KBM-7 (cell line): Measurements from ENCODE around the gene RCCD1.
A peak's percentile ranks its signal among the peaks of the same experiment; 100 is the strongest.

ENCODE experiments used
- DNase-seq: peaks from one replicate; pipeline ENCODE4 v3.0.0-alpha.2; 2015
- in situ Hi-C: fragments of 300-500 bp; cut with MboI; formaldehyde crosslinking; loops from 2 replicates; pipeline ENCODE4 v1.14.3; 2020; ENCODE audit warnings: low sequenced_read_pairs, low pct_unique_long_range_greater_than_20kb, mixed read lengths

The RCCD1 gene

DNA sequence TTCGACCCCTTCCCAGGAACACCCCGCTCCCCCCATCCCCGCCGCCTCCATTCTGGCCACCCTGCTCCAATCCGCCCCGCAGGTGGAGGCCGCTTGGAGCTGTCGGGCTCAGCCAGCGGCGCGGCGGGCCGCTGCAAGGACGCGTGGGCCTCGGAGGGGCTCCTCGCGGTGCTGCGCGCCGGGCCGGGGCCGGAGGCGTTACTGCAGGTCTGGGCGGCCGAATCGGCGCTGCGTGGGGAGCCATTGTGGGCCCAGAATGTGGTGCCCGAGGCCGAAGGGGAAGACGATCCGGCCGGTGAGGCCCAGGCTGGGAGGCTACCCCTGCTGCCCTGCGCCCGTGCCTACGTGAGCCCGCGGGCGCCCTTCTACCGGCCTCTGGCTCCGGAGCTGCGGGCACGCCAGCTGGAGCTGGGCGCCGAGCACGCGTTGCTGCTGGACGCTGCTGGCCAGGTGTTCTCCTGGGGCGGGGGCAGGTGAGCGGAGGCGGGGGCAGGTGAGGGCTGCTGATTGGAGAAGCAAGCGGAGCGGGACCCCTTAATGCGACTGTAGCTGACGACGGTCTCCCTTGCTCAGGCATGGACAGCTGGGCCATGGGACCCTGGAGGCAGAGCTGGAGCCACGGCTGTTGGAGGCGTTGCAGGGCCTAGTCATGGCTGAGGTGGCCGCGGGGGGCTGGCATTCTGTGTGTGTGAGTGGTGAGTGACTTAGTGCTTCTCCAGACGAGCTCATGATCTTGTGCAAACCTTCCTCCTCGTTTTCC is 2.5 kb downstream of the RCCD1 start:
- in situ Hi-C loops, result no loop called here
- DNase-seq, result no peak

GRCh38 chr15:90957791-90958190 is 3.1 kb downstream of the RCCD1 start:
- in situ Hi-C loops, result no loop called here
- no peak for DNase-seq

- in situ Hi-C loops, result no loop called here
- DNase-seq, result no peak
Measured at GRCh38 chr15:90959028-90959595, 4.4 kb downstream of the RCCD1 start.

GRCh38 chr15:90959894-90960293 is 5.2 kb downstream of the RCCD1 start:
- in situ Hi-C loops, result no loop called here
- DNase-seq, result no peak

- in situ Hi-C loops, result no loop called here
- no peak for DNase-seq
Measured at GRCh38 chr15:90960298-90961091, 5.8 kb downstream of the RCCD1 start.

DNA sequence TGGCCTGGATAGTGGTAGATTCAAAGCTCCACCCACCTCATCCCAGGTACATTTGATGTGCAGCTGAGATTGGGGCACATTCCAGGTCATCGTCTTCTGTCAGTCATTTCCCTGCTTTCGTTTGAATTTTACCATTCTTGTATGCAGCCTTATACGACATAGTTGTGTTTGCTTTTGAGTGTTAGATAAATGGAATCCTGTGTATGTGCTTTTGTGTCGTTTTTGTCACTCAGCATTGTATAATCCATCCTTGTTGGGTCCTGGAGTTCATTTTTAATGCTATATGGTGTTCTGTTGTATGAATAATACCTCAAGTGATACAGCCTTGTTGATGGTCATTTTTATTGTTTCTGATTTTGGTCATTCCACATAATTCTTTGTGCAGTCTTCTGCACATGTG is 7.3 kb downstream of the RCCD1 start:
- in situ Hi-C loops, result no loop called here
- no peak for DNase-seq

GRCh38 chr15:90966262-90966661 is 11.6 kb downstream of the RCCD1 start:
- in situ Hi-C loops, result no loop called here
- DNase-seq, result no peak

GRCh38 chr15:90967206-90967605 is 12.5 kb downstream of the RCCD1 start:
- no peak for DNase-seq
- in situ Hi-C loops, result no loop called here

GRCh38 chr15:90968434-90968833 is 13.8 kb downstream of the RCCD1 start:
- no peak for DNase-seq

DNA sequence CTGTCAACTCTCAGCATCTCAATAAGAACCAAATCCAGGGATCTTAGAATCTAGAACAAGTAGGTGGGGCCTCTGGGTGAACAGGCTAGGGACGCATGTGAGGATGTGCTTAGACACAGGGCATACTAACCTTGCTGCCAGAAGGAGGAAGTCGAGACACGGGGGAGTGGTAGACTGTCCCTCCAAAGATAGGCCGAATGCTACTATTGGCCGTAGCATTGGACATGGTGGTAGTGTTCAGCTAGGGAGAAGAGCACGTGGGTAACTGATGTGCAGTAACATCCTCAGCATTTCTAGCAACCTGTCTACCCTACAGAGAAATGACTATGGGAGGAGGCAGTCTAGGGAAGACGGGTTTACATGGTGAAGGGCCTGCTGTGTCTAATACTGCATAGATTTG is 15.6 kb downstream of the RCCD1 start:
- DNase-seq, result peak; percentile 63
- in situ Hi-C loops, result no loop called here

More at GRCh38 chr15:90968434-90968833, 13.8 kb downstream of the RCCD1 start:
- in situ Hi-C loops, result no loop called here

DNA sequence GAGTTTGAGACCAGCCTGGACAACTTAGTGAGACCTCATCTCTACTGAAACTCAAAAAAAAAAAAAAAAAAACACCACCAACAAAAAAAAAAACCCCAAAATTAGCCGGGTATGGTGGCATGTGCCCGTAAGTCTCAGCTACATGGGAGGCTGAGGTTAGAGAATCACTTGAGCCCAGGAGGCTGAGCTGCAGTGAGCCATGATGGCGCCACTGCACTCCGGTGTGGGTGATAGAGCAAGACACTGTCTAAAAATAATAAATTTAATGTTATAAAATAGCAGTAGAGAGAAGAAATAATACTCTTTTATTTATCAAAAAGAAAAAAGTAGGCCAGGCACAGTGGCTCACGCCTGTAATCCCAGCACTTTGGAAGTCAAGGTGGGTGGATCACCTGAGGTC is 17.4 kb downstream of the RCCD1 start:
- in situ Hi-C loops, result no loop called here
- DNase-seq, result no peak

DNA sequence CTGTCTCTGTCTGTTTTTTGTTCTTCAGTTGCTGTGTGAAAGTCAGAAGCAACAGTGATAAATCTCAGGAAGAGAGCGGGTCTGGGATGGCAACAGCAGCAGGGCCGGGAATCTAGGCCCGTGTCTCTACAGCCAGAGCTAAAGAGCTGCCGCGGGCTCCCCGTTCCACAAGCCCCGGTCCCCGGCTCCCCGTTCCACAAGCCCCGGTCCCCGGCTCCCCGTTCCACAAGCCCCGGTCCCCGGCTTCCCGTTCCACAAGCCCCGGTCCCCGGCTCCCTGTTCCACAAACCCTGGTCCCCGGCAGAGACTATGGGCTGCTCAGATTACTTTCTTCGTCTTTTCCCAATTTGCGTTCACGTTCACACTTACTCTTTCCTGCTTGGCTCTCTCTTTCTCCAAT is 19.5 kb downstream of the RCCD1 start:
- DNase-seq, result no peak
- in situ Hi-C loops, result no loop called here

DNA sequence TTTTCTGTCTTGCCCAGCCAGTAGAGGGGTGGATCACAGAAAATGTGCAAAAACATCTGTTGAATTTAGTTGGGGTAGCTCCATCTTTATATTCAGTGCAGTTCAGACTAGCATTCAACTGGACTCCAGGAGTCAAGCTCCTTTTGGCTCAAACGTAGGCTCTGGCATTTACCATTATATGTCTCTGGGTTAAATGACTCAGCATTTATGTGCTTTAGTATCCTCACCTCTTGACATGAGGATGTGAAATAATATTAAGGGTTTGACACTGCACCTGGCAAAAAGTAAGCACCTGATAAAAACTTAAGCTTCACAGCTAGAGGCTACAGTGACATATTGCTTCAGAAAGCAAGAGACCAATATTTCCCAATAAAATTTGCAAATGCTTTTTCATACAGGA is 24.9 kb downstream of the RCCD1 start:
- DNase-seq, result no peak
- in situ Hi-C loops, result no loop called here

DNA sequence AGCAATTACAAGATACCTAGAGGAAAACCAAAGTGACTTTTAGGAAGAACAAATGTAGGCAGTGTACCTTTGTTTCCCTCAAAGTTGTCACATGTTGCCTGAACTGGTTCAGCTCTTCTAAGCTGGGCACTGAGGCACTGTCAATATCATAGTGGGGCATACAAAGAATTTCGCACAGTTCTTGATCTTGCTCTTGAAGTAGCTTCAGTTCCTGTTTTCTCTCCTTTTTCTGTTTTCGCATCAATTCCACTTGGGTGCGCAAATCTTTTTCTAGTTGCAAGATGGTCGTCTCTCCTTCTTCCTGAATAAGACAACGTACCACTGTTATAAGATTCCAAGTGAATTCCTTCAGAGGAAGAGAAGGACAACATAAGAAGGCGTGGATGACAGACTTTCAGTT is 27.0 kb downstream of the RCCD1 start:
- in situ Hi-C loops, result no loop called here
- DNase-seq, result no peak

GRCh38 chr15:90982135-90982534 is 27.5 kb downstream of the RCCD1 start:
- no peak for DNase-seq
- in situ Hi-C loops, result no loop called here

GRCh38 chr15:90986790-90987507 is 32.3 kb downstream of the RCCD1 start:
- no peak for DNase-seq

GRCh38 chr15:90987561-90988141 is 33.0 kb downstream of the RCCD1 start:
- in situ Hi-C loops, result no loop called here
- DNase-seq, result no peak

More at GRCh38 chr15:90986790-90987507, 32.3 kb downstream of the RCCD1 start:
- in situ Hi-C loops, result no loop called here

DNA sequence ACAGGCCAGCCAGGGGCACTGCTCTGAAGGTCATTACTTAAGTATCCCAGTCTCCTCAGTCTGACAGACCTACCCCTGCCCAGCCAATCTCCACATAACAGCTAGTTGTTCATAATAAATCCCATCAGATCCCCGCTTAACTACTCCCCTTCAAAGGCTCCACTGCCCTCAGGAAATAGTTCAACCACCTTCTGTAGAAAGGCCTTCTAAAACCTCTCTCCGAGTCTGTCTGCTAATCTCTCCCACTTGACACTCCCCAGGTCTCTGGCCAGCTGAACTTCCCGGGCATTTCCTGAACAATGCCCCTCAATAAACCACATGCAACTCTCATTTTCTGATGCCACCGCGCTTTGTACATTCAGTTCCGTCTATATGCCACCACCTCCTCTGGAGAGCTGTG is 33.6 kb downstream of the RCCD1 start:
- DNase-seq, result peak; percentile 50
- in situ Hi-C loops, result no loop called here

GRCh38 chr15:90989040-90989768 is 34.5 kb downstream of the RCCD1 start:
- in situ Hi-C loops, result no loop called here
- DNase-seq, result peak; percentile 61
